OCI-LY7 (cell line): ENCODE measurements around the gene KDM2A. TPM values are rescaled to one million over a fixed set of nuclear protein-coding genes. Genes with fewer than 3 reads are reported as not detected.

Source experiments
- BruUV-seq: library from RNA; stranded (reverse); fragments of 400-500 nt; replicated peaks from 2 replicates; lab custom pipeline; 2021; lab: Mats Ljungman, UMichigan
- CTCF ChIA-PET: fragments of 300-600 bp; sonication (Branson Sonifier 250); formaldehyde crosslinking; loops from one replicate; lab custom pipeline; 2022; ENCODE audit warnings: antibody characterized with exemption; ENCODE audit not compliant: unreplicated experiment; lab: Charles Lee
- POLR2A ChIA-PET: fragments of 300-600 bp; sonication (Branson Sonifier 250); formaldehyde crosslinking; loops from one replicate; lab custom pipeline; 2022; ENCODE audit warnings: antibody characterized with exemption; lab: Charles Lee
- DNase-seq: peaks from one replicate; pipeline ENCODE4 v3.0.0-alpha.2; 2015; ENCODE audit warnings: low spot score
- H2AFZ ChIP-seq: fragments of 200-600 bp; sonication (generic), shearing (Covaris generic); 2 replicates; pipeline ENCODE4 v1.6.1; 2014; ENCODE audit warnings: mild to moderate bottlenecking, antibody characterized with exemption, low read length, moderate library complexity
- H3K27ac ChIP-seq: fragments of 200-600 bp; sonication (generic); 2 replicates; pipeline ENCODE4 v1.5.1; 2014; ENCODE audit warnings: mixed run types, low read depth, mild to moderate bottlenecking, moderate library complexity, low read length, inconsistent platforms; ENCODE audit not compliant: poor library complexity, severe bottlenecking
- H3K36me3 ChIP-seq: fragments of 200-600 bp; sonication (generic); 2 replicates; pipeline ENCODE4 v1.6.1; 2014; ENCODE audit warnings: mild to moderate bottlenecking, antibody characterized with exemption, low read length, moderate library complexity, mixed read lengths; ENCODE audit not compliant: insufficient read depth
- H3K4me1 ChIP-seq: fragments of 200-600 bp; sonication (generic); 2 replicates; pipeline ENCODE4 v1.5.1; 2014; ENCODE audit warnings: mild to moderate bottlenecking, low read length; ENCODE audit not compliant: insufficient read depth, poor library complexity, severe bottlenecking
- H3K4me2 ChIP-seq: fragments of 200-600 bp; sonication (generic); 2 replicates; pipeline ENCODE4 v1.6.1; 2014; ENCODE audit warnings: mild to moderate bottlenecking, low read length
- H3K4me3 ChIP-seq: fragments of 200-600 bp; sonication (generic); 2 replicates; pipeline ENCODE4 v1.5.1; 2014; ENCODE audit warnings: mild to moderate bottlenecking, low read depth, low read length; ENCODE audit not compliant: poor library complexity, severe bottlenecking
- H3K79me2 ChIP-seq: fragments of 200-600 bp; sonication (generic); 2 replicates; pipeline ENCODE4 v1.6.1; 2016; ENCODE audit warnings: low read depth, mild to moderate bottlenecking, low read length, moderate library complexity, mixed read lengths; ENCODE audit not compliant: insufficient read depth
- H3K9me2 ChIP-seq: fragments of 200-600 bp; sonication (generic); 2 replicates; pipeline ENCODE4 v1.6.1; 2016; ENCODE audit warnings: mild to moderate bottlenecking, low read length, mixed read lengths; ENCODE audit not compliant: insufficient read depth
- H3K9me3 ChIP-seq: fragments of 200-600 bp; sonication (generic); 2 replicates; pipeline ENCODE4 v1.6.1; 2014; ENCODE audit warnings: mild to moderate bottlenecking, mixed run types, low read length, mixed read lengths
- H4K20me1 ChIP-seq: fragments of 200-600 bp; sonication (generic); 2 replicates; pipeline ENCODE4 v1.6.1; 2014; ENCODE audit warnings: mild to moderate bottlenecking, antibody characterized with exemption, low read length, moderate library complexity, mixed read lengths; ENCODE audit not compliant: insufficient read depth
- CTCF ChIP-seq: fragments of 200-600 bp; sonication (generic); conservative IDR thresholded peaks from 2 replicates; pipeline ENCODE4 v1.5.1; 2014; ENCODE audit warnings: mild to moderate bottlenecking, antibody characterized with exemption, low read length, moderate library complexity, mixed read lengths
- EZH2phosphoT487 ChIP-seq: fragments of 200-600 bp; sonication (generic); IDR thresholded peaks from 2 replicates; pipeline ENCODE4 v1.6.1; 2018; ENCODE audit warnings: low read depth, borderline replicate concordance, mild to moderate bottlenecking, mixed run types, antibody characterized with exemption, low read length, moderate library complexity, mixed read lengths
- intact Hi-C: fragments of 100-400 bp; cut with micrococcal nuclease; formaldehyde crosslinking; loops from one replicate; pipeline ENCODE4 v1.10.0; 2022; ENCODE audit not compliant: unreplicated experiment
- total RNA-seq, 2 experiments: library from RNA; depleted of rRNA in 1 of 2; stranded (reverse); fragments of >200 nt in 1 of 2; shearing (Covaris generic) in 1 of 2; gene quantifications; 2 replicates each; pipeline ENCODE4 v1.2.3, GENCODE V29; 2014 to 2022

KDM2A gene
- total RNA-seq, 2 experiments from 2014 or later: 31.7 to 66.2 TPM

GRCh38 chr11:67211656-67212436, 92.8 kb downstream of the KDM2A start:
- Histone ChIP-seq H3K9me3 (no peaks in the 10 kb centered on the region), H2AFZ (no peak overlapping the region), H3K79me2 (no peaks in the 10 kb centered on the region), H3K27ac (peak overlapping the region; percentile 81), H3K9me2 (no peaks in the 10 kb centered on the region), H3K36me3 (peaks cover 70% of the 10 kb centered on the region), H3K4me3 (no peak overlapping the region), H4K20me1 (no peaks in the 10 kb centered on the region; the same call in 1 of the 2 replicates), H3K4me1 (peaks cover 24% of the 10 kb centered on the region), H3K4me2 (peak overlapping the region; percentile 48; the same call in 1 of the 2 replicates)
- ChIA-PET POLR2A (interaction anchor here (1.7 kb wide), 1 partner anchor 13 kb away, joined by 10 read pairs; no protein-coding TSS in a partner anchor), CTCF (no interaction called here)
- BruUV-seq: TSS peak; percentile 21
- intact Hi-C loops: loop anchor here (2.0 kb wide), 1 partner anchor 29 kb away; no protein-coding TSS in a partner anchor
- TF ChIP-seq CTCF (no peak), EZH2phosphoT487 (no peak)
- no peak for DNase-seq

GRCh38 chr11:67213178-67213621, 94.1 kb downstream of the KDM2A start:
- intact Hi-C loops: loop anchor here (2.0 kb wide), 1 partner anchor 28 kb away; no protein-coding TSS in a partner anchor
- H3K27ac ChIP-seq: peak overlapping the region; percentile 81

More at GRCh38 chr11:67213178-67213621, 94.1 kb downstream of the KDM2A start:
- Histone ChIP-seq H2AFZ (no peak overlapping the region; the same call in 1 of the 2 replicates), H4K20me1 (no peaks in the 10 kb centered on the region; the same call in 1 of the 2 replicates), H3K4me1 (peaks cover 24% of the 10 kb centered on the region), H3K4me3 (peak overlapping the region; percentile 8), H3K4me2 (peak overlapping the region; percentile 48), H3K79me2 (no peaks in the 10 kb centered on the region), H3K9me3 (no peaks in the 10 kb centered on the region), H3K9me2 (no peaks in the 10 kb centered on the region), H3K36me3 (peaks cover 74% of the 10 kb centered on the region)
- peak; percentile 86 for DNase-seq
- CTCF ChIA-PET: no interaction called here
- POLR2A ChIA-PET: interaction anchor here (0.7 kb wide), 2 partner anchors 201 to 246 kb away, joined by 3 read pairs; no protein-coding TSS in a partner anchor
- BruUV-seq: no TSS peak
- TF ChIP-seq EZH2phosphoT487: no peak
- TF ChIP-seq CTCF: no peak
